Measurements from ENCODE around the gene ZCCHC24.

- no peak for TF ChIP-seq CTCF (IDR thresholded peaks at IDR 0.05)
- TF ChIP-seq EZH2phosphoT487 (IDR thresholded peaks at IDR 0.05): no peak
Observed at GRCh38 chr10:79348640-79348988, 96.8 kb downstream of the ZCCHC24 start.
